Left lung (tissue), 10 donors: Measurements from ENCODE around the gene KANK3. TPM values are rescaled to one million over a fixed set of nuclear protein-coding genes. Genes with fewer than 3 reads are reported as not detected.

ENCODE experiments used
- ATAC-seq: fragments of 200-7000 bp; cut with Tn5 transposase; one replicate; pipeline ENCODE4 v1.9.1; 2020; ENCODE audit warnings: moderate library complexity
- DNase-seq, 4 donors: peaks; one replicate each; pipeline ENCODE4 v3.0.0-alpha.2; 2013 to 2020
- H3K27ac ChIP-seq, 2 donors: fragments of 200-600 bp; sonication (generic) in 1 of 2; one replicate each; pipeline versions ENCODE4 v1.5.0 to v1.8.0; 2020 to 2021
- H3K27me3 ChIP-seq, 2 donors: fragments of 200-600 bp; sonication (generic) in 1 of 2; one replicate each; pipeline versions ENCODE4 v1.5.0 to v1.8.0; 2020 to 2021
- H3K36me3 ChIP-seq, 2 donors: fragments of 200-600 bp; sonication (generic) in 1 of 2; one replicate each; pipeline versions ENCODE4 v1.5.0 to v1.8.0; 2020 to 2021
- H3K4me1 ChIP-seq, 2 donors: fragments of 200-600 bp; one replicate each; pipeline ENCODE4 v1.8.0; 2021
- H3K4me3 ChIP-seq, 2 donors: fragments of 200-600 bp; sonication (generic) in 1 of 2; one replicate each; pipeline versions ENCODE4 v1.5.0 to v1.8.0; 2020 to 2021; ENCODE audit warnings: mild to moderate bottlenecking in 1 of 2
- H3K9me3 ChIP-seq, 2 donors: fragments of 200-600 bp; sonication (generic) in 1 of 2; one replicate each; pipeline versions ENCODE4 v1.5.0 to v1.8.0; 2020 to 2021
- intact Hi-C, 2 donors: fragments of 100-400 bp; cut with DNase I; formaldehyde crosslinking; loops; one replicate each; pipeline versions ENCODE4 v1.11.2 to v1.14.2; 2022
- polyA plus RNA-seq, 6 donors: library from polyadenylated mRNA; unstranded; fragments of 120-200 nt; gene quantifications; one replicate each; pipeline ENCODE4 v1.2.1, GENCODE V29; 2013; ENCODE audit not compliant: insufficient read length in 6 of 6
- total RNA-seq, 2 donors: library from RNA; stranded (reverse); fragmentation: NEBNext Ultra II Directional; extraction: Animal tissue kit (Norgen Biotek cat#: 25700); gene quantifications; one replicate each; pipeline ENCODE4 v1.2.1, GENCODE V29; 2021
- TF ChIP-seq, protein P1 (sequence below), 2 donors: fragments of 200-600 bp; sonication (generic) in 1 of 2; IDR thresholded peaks; one replicate each; pipeline versions ENCODE4 v1.5.0 to v1.8.0; 2021; ENCODE audit warnings: antibody characterized with exemption in 2 of 2
- donor health status: DM: no; HTN: yes; CAD: no.
- donor health status: DM: no; HTN: no; CAD: no.

The KANK3 gene
- total and polyA plus RNA-seq, 8 donors, result 14.4 to 29.0 (median 15.5) TPM

DNA sequence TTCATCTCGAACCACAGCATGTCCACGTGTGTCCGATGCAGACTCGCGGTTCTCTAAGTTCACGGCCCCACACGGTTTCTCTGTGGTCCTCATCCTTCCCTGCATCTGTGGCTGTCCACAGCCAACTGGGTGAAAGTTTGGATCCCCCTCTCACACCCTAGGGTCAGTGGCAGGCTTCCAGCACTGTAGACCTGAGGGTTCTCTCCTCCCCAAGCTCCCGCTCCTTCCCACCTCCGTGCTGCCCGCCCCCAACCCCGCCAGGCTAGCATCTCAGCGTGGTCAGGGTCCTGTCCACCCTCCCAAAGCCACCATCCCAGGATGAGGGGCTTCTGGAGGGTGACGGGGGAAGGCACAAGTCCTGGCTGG, 23.9 kb upstream of the KANK3 start:
- H3K4me1 ChIP-seq, result peaks cover 29 to 60% of the 10 kb centered on the region in 2 donors
- peak in 1 of 4 donors; percentile 66 for DNase-seq
- H3K4me3 ChIP-seq, result no peak overlapping the region
- TF ChIP-seq, protein P1, sequence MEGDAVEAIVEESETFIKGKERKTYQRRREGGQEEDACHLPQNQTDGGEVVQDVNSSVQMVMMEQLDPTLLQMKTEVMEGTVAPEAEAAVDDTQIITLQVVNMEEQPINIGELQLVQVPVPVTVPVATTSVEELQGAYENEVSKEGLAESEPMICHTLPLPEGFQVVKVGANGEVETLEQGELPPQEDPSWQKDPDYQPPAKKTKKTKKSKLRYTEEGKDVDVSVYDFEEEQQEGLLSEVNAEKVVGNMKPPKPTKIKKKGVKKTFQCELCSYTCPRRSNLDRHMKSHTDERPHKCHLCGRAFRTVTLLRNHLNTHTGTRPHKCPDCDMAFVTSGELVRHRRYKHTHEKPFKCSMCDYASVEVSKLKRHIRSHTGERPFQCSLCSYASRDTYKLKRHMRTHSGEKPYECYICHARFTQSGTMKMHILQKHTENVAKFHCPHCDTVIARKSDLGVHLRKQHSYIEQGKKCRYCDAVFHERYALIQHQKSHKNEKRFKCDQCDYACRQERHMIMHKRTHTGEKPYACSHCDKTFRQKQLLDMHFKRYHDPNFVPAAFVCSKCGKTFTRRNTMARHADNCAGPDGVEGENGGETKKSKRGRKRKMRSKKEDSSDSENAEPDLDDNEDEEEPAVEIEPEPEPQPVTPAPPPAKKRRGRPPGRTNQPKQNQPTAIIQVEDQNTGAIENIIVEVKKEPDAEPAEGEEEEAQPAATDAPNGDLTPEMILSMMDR (IDR thresholded peaks at IDR 0.05), result no peak
- peak overlapping the region in 1 of 2 donors; percentile 41 for H3K27ac ChIP-seq
- ATAC-seq, result no peak
- intact Hi-C loops, result no loop called here
- H3K9me3 ChIP-seq, result no peaks in the 10 kb centered on the region
- H3K27me3 ChIP-seq, result peaks cover 0 to 58% of the 10 kb centered on the region in 2 donors
- H3K36me3 ChIP-seq, result peaks cover 0 to 5% of the 10 kb centered on the region in 2 donors

- Histone ChIP-seq H3K4me1 (peaks cover 33 to 68% of the 10 kb centered on the region in 2 donors), H3K27me3 (peaks cover 0 to 60% of the 10 kb centered on the region in 2 donors), H3K4me3 (peak overlapping the region in 1 of 2 donors; percentile 7), H3K36me3 (peaks cover 0 to under 1% of the 10 kb centered on the region in 2 donors), H3K27ac (peak overlapping the region in 1 of 2 donors; percentile 41), H3K9me3 (no peaks in the 10 kb centered on the region)
- ATAC-seq (no peak), DNase-seq (no peak)
- TF ChIP-seq, protein P1 (IDR thresholded peaks at IDR 0.05), result no peak
- intact Hi-C loops, result no loop called here
Measured at GRCh38 chr19:8366121-8366581, 23.1 kb upstream of the KANK3 start.

DNA sequence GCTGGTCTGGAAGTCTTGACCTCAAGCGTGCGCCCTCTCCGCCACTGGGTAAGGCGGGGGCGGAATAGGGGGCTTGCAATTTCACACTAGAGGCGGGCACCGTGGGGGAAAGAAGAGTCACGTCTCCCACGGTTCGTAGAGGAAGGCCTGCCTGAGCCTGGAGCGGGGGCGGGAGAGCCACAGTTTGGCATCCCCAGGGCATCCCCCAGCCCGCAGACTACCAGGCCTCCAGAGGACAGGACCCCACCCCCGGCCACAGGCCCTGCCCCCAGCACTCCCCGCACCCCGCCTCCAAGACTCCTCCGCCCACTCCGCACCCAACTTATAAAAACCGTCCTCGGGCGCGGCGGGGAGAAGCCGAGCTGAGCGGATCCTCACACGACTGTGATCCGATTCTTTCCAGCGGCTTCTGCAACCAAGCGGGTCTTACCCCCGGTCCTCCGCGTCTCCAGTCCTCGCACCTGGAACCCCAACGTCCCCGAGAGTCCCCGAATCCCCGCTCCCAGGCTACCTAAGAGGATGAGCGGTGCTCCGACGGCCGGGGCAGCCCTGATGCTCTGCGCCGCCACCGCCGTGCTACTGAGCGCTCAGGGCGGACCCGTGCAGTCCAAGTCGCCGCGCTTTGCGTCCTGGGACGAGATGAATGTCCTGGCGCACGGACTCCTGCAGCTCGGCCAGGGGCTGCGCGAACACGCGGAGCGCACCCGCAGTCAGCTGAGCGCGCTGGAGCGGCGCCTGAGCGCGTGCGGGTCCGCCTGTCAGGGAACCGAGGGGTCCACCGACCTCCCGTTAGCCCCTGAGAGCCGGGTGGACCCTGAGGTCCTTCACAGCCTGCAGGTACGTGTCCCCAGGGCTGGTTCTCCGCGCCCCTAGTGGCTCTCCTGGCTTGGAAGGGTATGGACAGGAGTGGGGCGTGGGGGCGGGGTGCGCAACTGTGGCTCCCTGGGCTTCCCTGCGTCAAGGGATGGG, 21.0 kb upstream of the KANK3 start, which contains the start of gene ANGPTL4:
Gene ANGPTL4 (plus strand): TSS at position 353 of the 969 bp plus-strand sequence. CDS start 167 bp downstream, at position 520.
- Histone ChIP-seq H3K4me1 (peaks cover 33 to 78% of the 10 kb centered on the region in 2 donors), H3K36me3 (no peaks in the 10 kb centered on the region), H3K27ac (peak within 1 kb of the TSS; percentile 44 to 78), H3K4me3 (peak within 1 kb of the TSS; percentile 25 to 48), H3K27me3 (peaks cover 0 to 60% of the 10 kb centered on the region in 2 donors), H3K9me3 (no peaks in the 10 kb centered on the region)
- intact Hi-C loops, result no loop called here
- peak; percentile 61 for ATAC-seq
- peak in 3 of 4 donors; percentile 33 to 84 (median 64) for DNase-seq
- TF ChIP-seq, protein P1 (IDR thresholded peaks at IDR 0.05), result no peak

- ATAC-seq (peak; percentile 82), DNase-seq (peak; percentile 80 to 95 (median 92))
- peaks cover 0 to 53% of the 10 kb centered on the region in 2 donors for H3K27me3 ChIP-seq
- H3K4me1 ChIP-seq, result peaks cover 26 to 66% of the 10 kb centered on the region in 2 donors
- peak overlapping the region; percentile 76 to 78 for H3K27ac ChIP-seq
- H3K9me3 ChIP-seq, result no peaks in the 10 kb centered on the region
- H3K36me3 ChIP-seq, result no peaks in the 10 kb centered on the region
- intact Hi-C loops, result no loop called here
- TF ChIP-seq, protein P1 (IDR thresholded peaks at IDR 0.05), result no peak
- no peak overlapping the region for H3K4me3 ChIP-seq
Measured at GRCh38 chr19:8361921-8362793, 19.1 kb upstream of the KANK3 start.
